ENCODE results near the gene C2orf92. TPM values are rescaled to one million over a fixed set of nuclear protein-coding genes. Genes with fewer than 3 reads are reported as not detected.
A peak's percentile ranks its signal among the peaks of the same experiment; 100 is the strongest.
"Not testable (repeated sequence)": the region's sequence is repeated elsewhere in the genome, so short reads cannot be mapped to it uniquely, and the experiment has no call there.

Gene C2orf92
- total and polyA plus RNA-seq, 2 experiments from 2014 or later = 1.1 to 1.2 TPM

GRCh38 chr2:97664636-97664970 lies 4.9 kb upstream of the C2orf92 start:
- Histone ChIP-seq H3F3A (ENCODE audit: insufficient read depth) (peaks cover 20% of the 10 kb centered on the region), H3K9me3 (ENCODE audit: low read depth) (no peaks in the 10 kb centered on the region), H3K27me3 (replicated peaks; ENCODE audit: insufficient read depth) (no peaks in the 10 kb centered on the region), H3K79me2 (ENCODE audit: insufficient read depth) (peaks cover 29% of the 10 kb centered on the region), H2AFZ (peak overlapping the region; percentile 95), H3K36me3 (ENCODE audit: low read depth) (no peaks in the 10 kb centered on the region), H3K4me3 (peak overlapping the region; percentile 77), H3K4me1 (ENCODE audit: insufficient read depth) (peaks cover 14% of the 10 kb centered on the region), H3K27ac (peak overlapping the region; percentile 98), H3K4me2 (ENCODE audit: unreplicated experiment) (peak overlapping the region; percentile 92), H4K20me1 (ENCODE audit: insufficient read depth) (no peaks in the 10 kb centered on the region), H3K9me2 (ENCODE audit: insufficient read depth) (no peaks in the 10 kb centered on the region), H3K9ac (peak overlapping the region; percentile 86)
- in situ Hi-C loops (cut with MboI) = no loop called here
- DNase-seq = peak; percentile 70
- TF ChIP-seq EZH2 (IDR thresholded peaks at IDR 0.05; ENCODE audit: insufficient read depth, poor library complexity, severe bottlenecking) = no peak
- no peak for TF ChIP-seq EZH2phosphoT487 (IDR thresholded peaks at IDR 0.05; ENCODE audit: insufficient read depth, low read depth)
- WGBS, 2 experiments (ENCODE audit: low coverage in 1 of 2, low lambda C conversion rate in 2 of 2, missing lambda C conversion rate in 2 of 2) = 6 to 7% methylated on average over 21 of the region's 21 CpGs

DNA sequence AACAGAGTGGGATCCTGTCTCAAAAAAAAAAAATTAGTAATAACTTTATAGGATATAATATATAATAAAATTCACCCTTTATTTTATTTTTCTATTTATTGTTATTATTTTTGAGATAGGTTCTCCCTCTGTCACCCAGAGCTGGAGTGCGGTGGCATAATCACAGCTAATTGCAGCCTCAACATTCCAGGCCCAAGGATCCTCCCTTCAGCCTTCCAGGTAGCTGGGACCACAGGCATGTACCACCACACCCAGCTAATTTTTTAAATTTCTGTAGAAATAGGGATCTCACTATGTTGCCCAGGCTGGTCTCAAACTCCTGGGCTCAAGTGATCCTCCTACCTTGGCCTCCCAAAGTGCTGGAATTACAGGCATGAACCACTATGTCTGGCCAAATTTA lies 958 bp downstream of the C2orf92 start:
- H3F3A ChIP-seq (ENCODE audit: insufficient read depth) = no peaks in the 10 kb centered on the region
- in situ Hi-C loops (cut with MboI) = no loop called here
- no peak overlapping the region for H3K9ac ChIP-seq
- H3K4me2 ChIP-seq (ENCODE audit: unreplicated experiment) = no peak overlapping the region
- no peak overlapping the region for H2AFZ ChIP-seq
- DNase-seq = no peak
- no peaks in the 10 kb centered on the region for H4K20me1 ChIP-seq (ENCODE audit: insufficient read depth)
- WGBS, 2 experiments (ENCODE audit: low coverage in 1 of 2, low lambda C conversion rate in 2 of 2, missing lambda C conversion rate in 2 of 2) = 95 to 97% methylated on average over 1 of the region's 1 CpG
- no peaks in the 10 kb centered on the region for H3K4me1 ChIP-seq (ENCODE audit: insufficient read depth)
- no peaks in the 10 kb centered on the region for H3K9me2 ChIP-seq (ENCODE audit: insufficient read depth)
- H3K79me2 ChIP-seq (ENCODE audit: insufficient read depth) = no peaks in the 10 kb centered on the region
- H3K36me3 ChIP-seq (ENCODE audit: low read depth) = no peaks in the 10 kb centered on the region
- no peak overlapping the region for H3K27ac ChIP-seq
- H3K4me3 ChIP-seq = no peak overlapping the region
- no peaks in the 10 kb centered on the region for H3K27me3 ChIP-seq (replicated peaks; ENCODE audit: insufficient read depth)
- TF ChIP-seq EZH2 (IDR thresholded peaks at IDR 0.05; ENCODE audit: insufficient read depth, poor library complexity, severe bottlenecking) (no peak), EZH2phosphoT487 (IDR thresholded peaks at IDR 0.05; ENCODE audit: insufficient read depth, low read depth) (no peak)
- H3K9me3 ChIP-seq (ENCODE audit: low read depth) = no peaks in the 10 kb centered on the region

DNA sequence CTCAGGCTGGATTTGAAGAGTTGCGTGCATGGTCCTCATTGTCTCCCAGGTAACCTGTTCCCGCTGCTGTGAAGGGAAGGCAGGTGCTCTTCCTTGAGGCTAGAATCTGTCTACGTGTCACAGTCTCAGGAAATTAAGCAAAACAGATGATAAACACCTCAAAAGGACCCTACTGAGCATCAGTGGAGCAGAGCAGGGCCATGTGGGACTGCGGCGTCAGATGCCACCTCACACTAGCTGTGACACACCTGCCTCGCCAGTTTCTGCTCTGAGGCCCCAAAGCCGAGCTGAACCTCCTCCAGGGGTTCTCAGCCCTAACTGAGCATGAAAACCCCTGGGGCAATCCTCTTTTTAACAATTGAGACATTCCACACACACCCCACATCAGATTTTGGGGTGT lies 2.0 kb downstream of the C2orf92 start:
- Histone ChIP-seq H3K9me2 (ENCODE audit: insufficient read depth) (no peaks in the 10 kb centered on the region), H3K27me3 (replicated peaks; ENCODE audit: insufficient read depth) (no peaks in the 10 kb centered on the region), H3K4me2 (ENCODE audit: unreplicated experiment) (no peak overlapping the region), H3K4me3 (no peak overlapping the region), H3K79me2 (ENCODE audit: insufficient read depth) (no peaks in the 10 kb centered on the region), H3K36me3 (ENCODE audit: low read depth) (no peaks in the 10 kb centered on the region), H3F3A (ENCODE audit: insufficient read depth) (no peaks in the 10 kb centered on the region), H4K20me1 (ENCODE audit: insufficient read depth) (no peaks in the 10 kb centered on the region), H3K27ac (no peak overlapping the region), H2AFZ (no peak overlapping the region), H3K9me3 (ENCODE audit: low read depth) (no peaks in the 10 kb centered on the region), H3K4me1 (ENCODE audit: insufficient read depth) (no peaks in the 10 kb centered on the region), H3K9ac (no peak overlapping the region)
- WGBS, 2 experiments (ENCODE audit: low coverage in 1 of 2, low lambda C conversion rate in 2 of 2, missing lambda C conversion rate in 2 of 2) = 89 to 91% methylated on average over 7 of the region's 7 CpGs
- DNase-seq = no peak
- no peak for TF ChIP-seq EZH2 (IDR thresholded peaks at IDR 0.05; ENCODE audit: insufficient read depth, poor library complexity, severe bottlenecking)
- TF ChIP-seq EZH2phosphoT487 (IDR thresholded peaks at IDR 0.05; ENCODE audit: insufficient read depth, low read depth) = no peak
- in situ Hi-C loops (cut with MboI) = no loop called here

DNA sequence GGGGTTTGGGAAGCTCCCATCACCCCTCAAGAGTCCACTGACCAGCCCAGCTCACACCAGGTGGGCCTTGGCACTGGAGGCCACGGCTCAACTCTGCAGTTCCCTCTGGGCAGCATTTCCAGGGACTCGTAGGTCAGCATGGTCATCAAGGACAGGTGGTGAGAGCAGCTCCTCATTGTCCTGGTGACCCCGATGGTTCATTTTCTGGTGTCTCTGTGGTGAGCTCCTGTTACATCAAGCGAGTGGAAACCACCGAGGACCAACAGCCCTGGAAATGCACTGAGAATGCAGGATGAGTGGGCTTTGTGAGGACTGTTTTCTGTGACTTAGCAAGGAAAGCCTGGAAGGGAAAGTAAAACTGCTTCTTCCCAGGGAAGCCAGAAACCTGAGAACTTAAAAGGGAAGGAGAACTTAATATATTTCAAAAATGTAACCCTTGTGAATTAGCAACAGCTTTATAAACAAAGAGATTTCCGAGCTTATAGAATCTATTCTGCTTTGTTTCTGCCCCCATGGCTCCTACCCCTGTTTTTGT lies 3.2 kb downstream of the C2orf92 start:
- H3K4me1 ChIP-seq (ENCODE audit: insufficient read depth); H3K9ac ChIP-seq; H3K79me2 ChIP-seq (ENCODE audit: insufficient read depth); H4K20me1 ChIP-seq (ENCODE audit: insufficient read depth); DNase-seq; H2AFZ ChIP-seq; H3K9me2 ChIP-seq (ENCODE audit: insufficient read depth); H3K27ac ChIP-seq; H3K9me3 ChIP-seq (ENCODE audit: low read depth); in situ Hi-C loops (cut with MboI); H3K4me3 ChIP-seq; H3F3A ChIP-seq (ENCODE audit: insufficient read depth); H3K4me2 ChIP-seq (ENCODE audit: unreplicated experiment); H3K36me3 ChIP-seq (ENCODE audit: low read depth); H3K27me3 ChIP-seq (replicated peaks; ENCODE audit: insufficient read depth): not testable (repeated sequence)
- WGBS, 2 experiments (ENCODE audit: low coverage in 1 of 2, low lambda C conversion rate in 2 of 2, missing lambda C conversion rate in 2 of 2) = 94 to 98% methylated on average over 6 of the region's 6 CpGs

All from GM23248 (cell line).